ENCODE data around the gene NDEL1.

The NDEL1 gene

DNA sequence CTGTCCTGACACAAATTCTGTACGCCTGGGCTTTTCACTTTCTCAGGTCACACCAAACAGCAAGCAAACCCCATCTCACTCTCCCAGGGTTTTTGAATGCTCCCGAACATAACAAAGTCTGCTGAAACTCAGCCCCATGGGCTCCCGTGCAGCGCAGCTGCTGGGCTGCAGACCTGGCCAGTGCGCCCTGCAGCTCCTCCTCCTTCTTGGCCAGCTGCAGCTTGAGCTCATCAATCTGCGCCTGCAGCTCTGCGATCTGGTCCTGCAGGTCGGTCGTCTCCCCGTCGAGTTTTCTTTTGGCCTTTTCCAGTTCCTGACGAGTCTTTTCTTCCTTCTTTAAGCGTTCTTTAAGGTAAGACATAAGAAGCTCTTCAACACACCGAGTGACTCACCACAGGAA lies 70.5 kb downstream of the NDEL1 start:
- TF ChIP-seq, protein P1, sequence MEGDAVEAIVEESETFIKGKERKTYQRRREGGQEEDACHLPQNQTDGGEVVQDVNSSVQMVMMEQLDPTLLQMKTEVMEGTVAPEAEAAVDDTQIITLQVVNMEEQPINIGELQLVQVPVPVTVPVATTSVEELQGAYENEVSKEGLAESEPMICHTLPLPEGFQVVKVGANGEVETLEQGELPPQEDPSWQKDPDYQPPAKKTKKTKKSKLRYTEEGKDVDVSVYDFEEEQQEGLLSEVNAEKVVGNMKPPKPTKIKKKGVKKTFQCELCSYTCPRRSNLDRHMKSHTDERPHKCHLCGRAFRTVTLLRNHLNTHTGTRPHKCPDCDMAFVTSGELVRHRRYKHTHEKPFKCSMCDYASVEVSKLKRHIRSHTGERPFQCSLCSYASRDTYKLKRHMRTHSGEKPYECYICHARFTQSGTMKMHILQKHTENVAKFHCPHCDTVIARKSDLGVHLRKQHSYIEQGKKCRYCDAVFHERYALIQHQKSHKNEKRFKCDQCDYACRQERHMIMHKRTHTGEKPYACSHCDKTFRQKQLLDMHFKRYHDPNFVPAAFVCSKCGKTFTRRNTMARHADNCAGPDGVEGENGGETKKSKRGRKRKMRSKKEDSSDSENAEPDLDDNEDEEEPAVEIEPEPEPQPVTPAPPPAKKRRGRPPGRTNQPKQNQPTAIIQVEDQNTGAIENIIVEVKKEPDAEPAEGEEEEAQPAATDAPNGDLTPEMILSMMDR (IDR thresholded peaks at IDR 0.05): no peak
- TF ChIP-seq ZFX (IDR thresholded peaks at IDR 0.05; ENCODE audit: borderline replicate concordance): no peak
- H3K27ac ChIP-seq: no peak overlapping the region

DNA sequence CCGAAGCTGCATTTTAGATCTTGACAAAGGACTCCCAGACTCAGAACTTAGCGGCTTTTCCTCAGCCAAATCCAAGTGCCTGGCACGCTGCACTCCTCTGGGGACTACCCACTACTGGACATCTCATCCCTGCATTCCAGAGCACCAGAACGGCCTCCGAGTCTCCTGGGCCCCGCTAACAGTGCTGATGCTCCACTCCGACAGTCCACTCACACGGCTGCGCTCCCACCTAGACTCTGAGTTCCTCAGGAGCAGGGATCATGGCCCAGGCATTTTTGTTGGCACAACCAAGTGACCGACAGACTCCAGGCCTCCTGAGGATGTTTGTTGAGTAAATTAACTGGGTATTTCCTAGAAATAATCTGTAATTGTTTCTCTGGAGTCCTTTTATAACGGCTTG lies 79.1 kb downstream of the NDEL1 start:
- TF ChIP-seq, protein P1 (IDR thresholded peaks at IDR 0.05): no peak
- H3K27ac ChIP-seq: no peak overlapping the region

Measured in 22Rv1 (cell line).